Fibroblast of lung (primary cell): ENCODE measurements around the gene FRMD4A. TPM values are rescaled to one million over a fixed set of nuclear protein-coding genes. Genes with fewer than 3 reads are reported as not detected.
A peak's percentile ranks its signal among the peaks of the same experiment; 100 is the strongest.

Source experiments
- DNase-seq, 2 donors: peaks; one replicate each; pipeline versions ENCODE4 v3.0.0 to v3.0.0-alpha.2; 2010; ENCODE audit warnings: low read depth in 2 of 2
- H2AFZ ChIP-seq: 2 replicates; pipeline ENCODE4 v1.5.1; 2012; ENCODE audit warnings: low read length, control low read depth, inconsistent platforms
- H3K27ac ChIP-seq: 2 replicates; pipeline ENCODE4 v1.5.1; 2011; ENCODE audit warnings: low read length, control low read depth; ENCODE audit not compliant: insufficient read depth
- H3K27me3 ChIP-seq: 2 replicates; pipeline ENCODE4 v1.5.1; 2011; ENCODE audit warnings: mild to moderate bottlenecking, low read length; ENCODE audit not compliant: control insufficient read depth, insufficient read depth
- H3K36me3 ChIP-seq: 2 replicates; pipeline ENCODE4 v1.5.1; 2011; ENCODE audit warnings: low read length; ENCODE audit not compliant: control insufficient read depth, insufficient read depth
- H3K4me1 ChIP-seq: 2 replicates; pipeline ENCODE4 v1.5.1; 2011; ENCODE audit warnings: low read length; ENCODE audit not compliant: control insufficient read depth, insufficient read depth; ENCODE audit errors: extremely low read depth
- H3K4me2 ChIP-seq: 2 replicates; pipeline ENCODE4 v1.5.1; 2011; ENCODE audit warnings: low read length, control low read depth; ENCODE audit not compliant: insufficient read depth; ENCODE audit errors: extremely low read depth
- H3K4me3 ChIP-seq, 4 experiments: fragments of 200-600 bp in 1 of 4; sonication (generic) in 1 of 4; replicated peaks in 1 of 4; 2 replicates each; pipeline ENCODE4 v1.5.1; 2011 to 2016; ENCODE audit warnings: low read length in 4 of 4, low read depth in 3 of 4, mild to moderate bottlenecking in 3 of 4, control low read depth in 2 of 4, inconsistent platforms in 1 of 4, mixed read lengths in 1 of 4; ENCODE audit not compliant: insufficient read depth in 1 of 4; ENCODE audit errors: control extremely low read depth in 1 of 4
- H3K79me2 ChIP-seq: 2 replicates; pipeline ENCODE4 v1.5.1; 2012; ENCODE audit warnings: mild to moderate bottlenecking, low read length, inconsistent platforms; ENCODE audit not compliant: control insufficient read depth, insufficient read depth
- H3K9ac ChIP-seq: 2 replicates; pipeline ENCODE4 v1.5.1; 2011; ENCODE audit warnings: mild to moderate bottlenecking, low read length, control low read depth; ENCODE audit not compliant: insufficient read depth
- H3K9me3 ChIP-seq: 2 replicates; pipeline ENCODE4 v1.5.1; 2012; ENCODE audit warnings: low read depth, low read length; ENCODE audit not compliant: control insufficient read depth, insufficient read depth
- H4K20me1 ChIP-seq: 2 replicates; pipeline ENCODE4 v1.5.1; 2011; ENCODE audit warnings: low read length; ENCODE audit not compliant: control insufficient read depth, insufficient read depth; ENCODE audit errors: extremely low read depth
- CTCF ChIP-seq, 2 donors: IDR thresholded peaks in 1 of 2; conservative IDR thresholded peaks in 1 of 2; 1 replicate in 1 of 2; 2 replicates in 1 of 2; pipeline ENCODE4 v1.5.1; 2011 to 2012; ENCODE audit warnings: low read length in 2 of 2, control low read depth in 1 of 2, inconsistent platforms in 1 of 2, low read depth in 1 of 2, mild to moderate bottlenecking in 1 of 2
- EZH2 ChIP-seq: IDR thresholded peaks from 2 replicates; pipeline ENCODE4 v1.5.1; 2012; ENCODE audit warnings: low read length, control low read depth, mild to moderate bottlenecking; ENCODE audit errors: missing control alignments
- polyA plus RNA-seq, 2 donors: library from polyadenylated mRNA; depleted of rRNA in 1 of 2; stranded (reverse) in 1 of 2; unstranded in 1 of 2; fragments of >200 nt; gene quantifications; 2 replicates each; pipeline ENCODE4 v1.2.1, GENCODE V29; 2011 to 2012; ENCODE audit warnings: missing spikeins in 1 of 2
- total RNA-seq: library from RNA; depleted of rRNA; stranded (reverse); fragments of >200 nt; gene quantifications from 2 replicates; pipeline ENCODE4 v1.2.1, GENCODE V29; 2014

Gene FRMD4A
- total and polyA plus RNA-seq, 2 donors (not counting 1 experiment from before 2014, with no cell fraction given) = 26.9 to 63.6 TPM

- no peak overlapping the region for H3K9ac ChIP-seq
- no peaks in the 10 kb centered on the region for H3K79me2 ChIP-seq
- H3K4me3 ChIP-seq = no peak overlapping the region
Measured at GRCh38 chr10:13621931-13622330, 708.8 kb downstream of the FRMD4A start.

GRCh38 chr10:13617116-13617515 lies 713.6 kb downstream of the FRMD4A start:
- Histone ChIP-seq H3K36me3 (no peaks in the 10 kb centered on the region), H3K9ac (no peak overlapping the region), H3K4me3 (no peak overlapping the region), H3K27me3 (no peaks in the 10 kb centered on the region), H3K4me1 (peaks cover 11% of the 10 kb centered on the region), H3K27ac (peak overlapping the region; percentile 50), H3K79me2 (no peaks in the 10 kb centered on the region), H4K20me1 (no peaks in the 10 kb centered on the region), H2AFZ (no peak overlapping the region), H3K4me2 (peak overlapping the region; percentile 17), H3K9me3 (no peaks in the 10 kb centered on the region)
- TF ChIP-seq EZH2 (no peak), CTCF (conservative IDR thresholded peaks at IDR 0.05 in 1 of 2, IDR thresholded peaks at IDR 0.05 in 1 of 2; ENCODE audit: low read depth in 1 of 2, low read length in 2 of 2) (no peak)
- DNase-seq = peak; percentile 46 to 78

More at GRCh38 chr10:13621931-13622330, 708.8 kb downstream of the FRMD4A start:
- H3K27ac ChIP-seq = no peak overlapping the region
- H3K4me2 ChIP-seq = no peak overlapping the region
- H4K20me1 ChIP-seq = no peaks in the 10 kb centered on the region
- no peak for DNase-seq
- H3K9me3 ChIP-seq = no peaks in the 10 kb centered on the region
- no peaks in the 10 kb centered on the region for H3K27me3 ChIP-seq
- H2AFZ ChIP-seq = no peak overlapping the region
- H3K36me3 ChIP-seq = no peaks in the 10 kb centered on the region
- no peak for TF ChIP-seq EZH2
- H3K4me1 ChIP-seq = no peaks in the 10 kb centered on the region

- Histone ChIP-seq H3K36me3 (peaks cover 1% of the 10 kb centered on the region), H3K9ac (no peak overlapping the region), H3K4me3 (no peak overlapping the region), H3K27ac (peak overlapping the region; percentile 70), H3K79me2 (no peaks in the 10 kb centered on the region), H4K20me1 (no peaks in the 10 kb centered on the region), H3K4me2 (no peak overlapping the region), H3K9me3 (no peaks in the 10 kb centered on the region), H3K27me3 (no peaks in the 10 kb centered on the region), H2AFZ (no peak overlapping the region), H3K4me1 (peaks cover 11% of the 10 kb centered on the region)
- peak in 1 of 2 donors; percentile 62 for DNase-seq
- no peak for TF ChIP-seq EZH2
Measured at GRCh38 chr10:13615650-13616300, 714.9 kb downstream of the FRMD4A start.

GRCh38 chr10:13614530-13615332 lies 716.0 kb downstream of the FRMD4A start:
- no peaks in the 10 kb centered on the region for H4K20me1 ChIP-seq
- no peak overlapping the region for H2AFZ ChIP-seq
- DNase-seq = peak; percentile 61 to 90
- no peak overlapping the region for H3K9ac ChIP-seq
- H3K4me3 ChIP-seq = no peak overlapping the region
- peak overlapping the region; percentile 70 for H3K27ac ChIP-seq
- H3K4me2 ChIP-seq = no peak overlapping the region
- TF ChIP-seq CTCF (conservative IDR thresholded peaks at IDR 0.05 in 1 of 2, IDR thresholded peaks at IDR 0.05 in 1 of 2; ENCODE audit: low read depth in 1 of 2, low read length in 2 of 2) (peak in 1 of 2 donors; percentile 20), EZH2 (no peak)
- peaks cover 4% of the 10 kb centered on the region for H3K36me3 ChIP-seq
- no peaks in the 10 kb centered on the region for H3K79me2 ChIP-seq
- no peaks in the 10 kb centered on the region for H3K27me3 ChIP-seq
- peaks cover 11% of the 10 kb centered on the region for H3K4me1 ChIP-seq
- H3K9me3 ChIP-seq = no peaks in the 10 kb centered on the region
